Central memory CD4-positive, alpha-beta T cell (primary cell): ENCODE measurements around the gene GAGE13.
"Not testable (repeated sequence)": the region's sequence is repeated elsewhere in the genome, so short reads cannot be mapped to it uniquely, and the experiment has no call there.

Experiments used
- DNase-seq: peaks from one replicate; pipeline ENCODE4 v3.0.0; 2022
- total RNA-seq, 3 experiments: gene quantifications; one replicate each; lab custom pipeline; 2026; lab: John Stamatoyannopoulos, UW

Gene GAGE13
- total RNA-seq, result 0 reads per million in 3 experiments

- not testable (repeated sequence) for DNase-seq
Measured at GRCh38 chrX:49331282-49331681, at the start of gene GAGE13. TSS of gene GAGE13 (plus strand) at chrX:49331582. CDS start at chrX:49332738, 1,156 bp downstream.

- DNase-seq, result no peak
Measured at GRCh38 chrX:49282647-49283011, 48.8 kb upstream of the GAGE13 start.

- no peak for DNase-seq
Measured at GRCh38 chrX:49284212-49284611, 47.2 kb upstream of the GAGE13 start.

- DNase-seq, result no peak
Measured at GRCh38 chrX:49286136-49286535, 45.2 kb upstream of the GAGE13 start.

GRCh38 chrX:49286581-49286980 lies 44.8 kb upstream of the GAGE13 start:
- no peak for DNase-seq

- no peak for DNase-seq
Measured at GRCh38 chrX:49287665-49288064, 43.7 kb upstream of the GAGE13 start.

- DNase-seq, result no peak
Measured at GRCh38 chrX:49290215-49290614, 41.2 kb upstream of the GAGE13 start.

- DNase-seq, result peak; percentile 51
Measured at GRCh38 chrX:49291615-49292337, 39.6 kb upstream of the GAGE13 start.

GRCh38 chrX:49292400-49293362 lies 38.7 kb upstream of the GAGE13 start:
- no peak for DNase-seq

GRCh38 chrX:49299293-49299692 lies 32.1 kb upstream of the GAGE13 start:
- not testable (repeated sequence) for DNase-seq

- no peak for DNase-seq
Measured at GRCh38 chrX:49300703-49301102, 30.7 kb upstream of the GAGE13 start.

- no peak for DNase-seq
Measured at GRCh38 chrX:49303346-49303745, 28.0 kb upstream of the GAGE13 start, which contains the start of gene GAGE10. TSS of gene GAGE10 (plus strand) at chrX:49303646. CDS start at chrX:49304860, 1,214 bp downstream.

- DNase-seq, result not testable (repeated sequence)
Measured at GRCh38 chrX:49307775-49308174, 23.6 kb upstream of the GAGE13 start.

GRCh38 chrX:49308604-49309269 lies 22.6 kb upstream of the GAGE13 start:
- DNase-seq, result peak; percentile 29

GRCh38 chrX:49309401-49309981 lies 21.9 kb upstream of the GAGE13 start:
- DNase-seq, result peak; percentile 31

- no peak for DNase-seq
Measured at GRCh38 chrX:49310371-49310770, 21.0 kb upstream of the GAGE13 start.

- no peak for DNase-seq
Measured at GRCh38 chrX:49312176-49312575, 19.2 kb upstream of the GAGE13 start.

GRCh38 chrX:49316085-49316484 lies 15.3 kb upstream of the GAGE13 start:
- DNase-seq, result no peak

- DNase-seq, result not testable (repeated sequence)
Measured at GRCh38 chrX:49321737-49322136, 9.6 kb upstream of the GAGE13 start, which contains the start of gene GAGE12J. TSS of gene GAGE12J (plus strand) at chrX:49322037. CDS start at chrX:49323194, 1,157 bp downstream.

- not testable (repeated sequence) for DNase-seq
Measured at GRCh38 chrX:49322266-49322665, 9.1 kb upstream of the GAGE13 start.

- not testable (repeated sequence) for DNase-seq
Measured at GRCh38 chrX:49323735-49324134, 7.6 kb upstream of the GAGE13 start.

- not testable (repeated sequence) for DNase-seq
Measured at GRCh38 chrX:49330421-49330820, 961 bp upstream of the GAGE13 start.
